CD4-positive, alpha-beta T cell (primary cell): ENCODE data around the gene ENTPD7. TPM values are rescaled to one million over a fixed set of nuclear protein-coding genes. Genes with fewer than 3 reads are reported as not detected.

ENCODE experiments used
- ATAC-seq: fragments of 200-7000 bp; cut with Tn5 transposase; one replicate; pipeline ENCODE4 v1.10.0; 2022; ENCODE audit warnings: mild to moderate bottlenecking; ENCODE audit not compliant: poor library complexity
- CTCF ChIA-PET: fragments of 350-600 bp; sonication (Branson Sonifier 250); formaldehyde crosslinking; loops from one replicate; lab custom pipeline; 2021; ENCODE audit warnings: antibody characterized with exemption, inconsistent platforms; lab: Charles Lee
- POLR2A ChIA-PET: fragments of 350-600 bp; sonication (Branson Sonifier 250); formaldehyde crosslinking; loops from one replicate; lab custom pipeline; 2021; ENCODE audit warnings: antibody characterized with exemption, inconsistent platforms; lab: Charles Lee
- DNase-seq, 14 experiments: peaks; one replicate each; pipeline ENCODE4 v3.0.0-alpha.2; 2013 to 2020; ENCODE audit warnings: mixed read lengths in 2 of 14
- H3K27ac ChIP-seq, 2 donors: one replicate each; pipeline versions ENCODE4 v1.5.1 to v1.7.0; 2013; ENCODE audit warnings: low read length in 2 of 2, low read depth in 1 of 2, mild to moderate bottlenecking in 1 of 2
- H3K27me3 ChIP-seq, 2 experiments: 1 replicate in 1 of 2; 2 replicates in 1 of 2; pipeline versions ENCODE4 v1.6.1 to v1.7.0; 2013; ENCODE audit warnings: low read length in 2 of 2, control low read depth in 1 of 2, mild to moderate bottlenecking in 1 of 2, moderate library complexity in 1 of 2; ENCODE audit not compliant: insufficient read depth in 2 of 2, control insufficient read depth in 1 of 2
- H3K36me3 ChIP-seq: one replicate; pipeline ENCODE4 v1.6.1; 2013; ENCODE audit warnings: low read length, control low read depth; ENCODE audit not compliant: insufficient read depth
- H3K4me1 ChIP-seq: one replicate; pipeline ENCODE4 v1.6.1; 2013; ENCODE audit warnings: low read length, control low read depth; ENCODE audit not compliant: insufficient read depth
- H3K4me3 ChIP-seq: one replicate; pipeline ENCODE4 v1.5.1; 2013; ENCODE audit warnings: mild to moderate bottlenecking, low read length, moderate library complexity
- H3K9me3 ChIP-seq, 2 experiments: 1 replicate in 1 of 2; 2 replicates in 1 of 2; pipeline versions ENCODE4 v1.6.1 to v1.7.0; 2013; ENCODE audit warnings: low read length in 2 of 2, mild to moderate bottlenecking in 2 of 2, control low read depth in 1 of 2, moderate library complexity in 1 of 2; ENCODE audit not compliant: control insufficient read depth in 1 of 2, insufficient read depth in 1 of 2
- H3K27ac Mint-ChIP-seq: one replicate; pipeline ENCODE4 v1.8.0; 2020; ENCODE audit warnings: mixed read lengths
- H3K27me3 Mint-ChIP-seq: one replicate; pipeline ENCODE4 v1.8.0; 2021; ENCODE audit warnings: mixed read lengths
- H3K36me3 Mint-ChIP-seq: one replicate; pipeline ENCODE4 v1.8.0; 2021; ENCODE audit warnings: low read depth, mixed read lengths
- H3K4me1 Mint-ChIP-seq: one replicate; pipeline ENCODE4 v1.8.0; 2021; ENCODE audit warnings: low read depth, mixed read lengths
- H3K4me3 Mint-ChIP-seq: one replicate; pipeline ENCODE4 v1.8.0; 2020; ENCODE audit warnings: mild to moderate bottlenecking, mixed read lengths
- H3K9me3 Mint-ChIP-seq: one replicate; pipeline ENCODE4 v1.8.0; 2020; ENCODE audit warnings: mixed read lengths
- intact Hi-C, 2 experiments: fragments of 100-400 bp; cut with DNase I in 1 of 2; cut with micrococcal nuclease in 1 of 2; formaldehyde crosslinking; loops; one replicate each; pipeline versions ENCODE4 v1.15.1 to v1.9.0; 2023 to 2025; cut with DNase I, micrococcal nuclease
- total RNA-seq, 174 experiments: library from RNA in 2 of 174; stranded (reverse) in 2 of 174; gene quantifications; one replicate each; pipeline ENCODE4 v1.2.3 and lab custom pipeline; 2021 to 2026
- TF ChIP-seq, protein P1 (sequence below): fragments of 200-600 bp; IDR thresholded peaks from one replicate; pipeline ENCODE4 v1.8.0; 2022; ENCODE audit warnings: antibody characterized with exemption, mild to moderate bottlenecking

The ENTPD7 gene
- total RNA-seq, 2 experiments from 2014 or later = 1.1 to 1.4 TPM

DNA sequence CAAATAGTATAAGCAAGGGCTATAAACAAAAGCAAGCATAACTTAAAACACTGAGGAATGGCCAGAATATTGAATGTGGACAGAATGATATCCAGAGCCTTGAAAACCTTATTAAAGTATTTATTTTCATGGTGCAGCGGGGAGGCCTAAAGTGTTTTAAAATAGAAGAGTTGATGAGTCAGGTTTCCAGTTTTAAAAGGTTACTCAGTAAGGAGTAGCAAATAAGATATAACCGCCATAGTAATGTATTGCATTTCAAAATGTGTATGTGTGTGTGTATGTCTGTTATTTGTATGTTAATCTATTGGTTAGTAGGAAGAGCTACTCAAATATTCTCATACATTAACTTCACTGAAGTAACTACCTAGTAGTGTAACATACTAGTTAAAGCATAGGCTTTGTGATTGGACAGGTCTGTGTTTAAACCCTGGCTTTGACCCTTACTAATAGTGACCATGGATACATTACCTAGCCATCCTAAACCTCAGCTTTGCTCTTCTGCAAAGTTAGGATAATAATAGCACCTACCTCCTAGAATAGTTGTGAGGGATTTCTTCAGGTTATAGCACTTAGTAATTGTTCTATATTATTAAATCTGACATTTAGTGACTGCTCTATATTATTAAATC is 89.6 kb downstream of the ENTPD7 start:
- POLR2A ChIA-PET = interaction anchor here (1.1 kb wide), 1 partner anchor 90 kb away, joined by 3 read pairs; the partner anchor contains the start of gene ENTPD7
- Histone ChIP-seq H3K9me3 (no peaks in the 10 kb centered on the region), H3K27me3 (no peaks in the 10 kb centered on the region), H3K4me1 (no peaks in the 10 kb centered on the region), H3K27ac (no peak overlapping the region), H3K4me3 (no peak overlapping the region), H3K36me3 (peaks cover 91% of the 10 kb centered on the region)
- CTCF ChIA-PET = no interaction called here
- Mint-ChIP-seq H3K27ac (no peak overlapping the region), H3K9me3 (no peaks in the 10 kb centered on the region), H3K27me3 (no peaks in the 10 kb centered on the region), H3K4me1 (peaks cover 5% of the 10 kb centered on the region), H3K4me3 (no peak overlapping the region), H3K36me3 (peaks cover 92% of the 10 kb centered on the region)
- intact Hi-C loops = no loop called here
- ATAC-seq (no peak), DNase-seq (no peak)
- TF ChIP-seq, protein P1, sequence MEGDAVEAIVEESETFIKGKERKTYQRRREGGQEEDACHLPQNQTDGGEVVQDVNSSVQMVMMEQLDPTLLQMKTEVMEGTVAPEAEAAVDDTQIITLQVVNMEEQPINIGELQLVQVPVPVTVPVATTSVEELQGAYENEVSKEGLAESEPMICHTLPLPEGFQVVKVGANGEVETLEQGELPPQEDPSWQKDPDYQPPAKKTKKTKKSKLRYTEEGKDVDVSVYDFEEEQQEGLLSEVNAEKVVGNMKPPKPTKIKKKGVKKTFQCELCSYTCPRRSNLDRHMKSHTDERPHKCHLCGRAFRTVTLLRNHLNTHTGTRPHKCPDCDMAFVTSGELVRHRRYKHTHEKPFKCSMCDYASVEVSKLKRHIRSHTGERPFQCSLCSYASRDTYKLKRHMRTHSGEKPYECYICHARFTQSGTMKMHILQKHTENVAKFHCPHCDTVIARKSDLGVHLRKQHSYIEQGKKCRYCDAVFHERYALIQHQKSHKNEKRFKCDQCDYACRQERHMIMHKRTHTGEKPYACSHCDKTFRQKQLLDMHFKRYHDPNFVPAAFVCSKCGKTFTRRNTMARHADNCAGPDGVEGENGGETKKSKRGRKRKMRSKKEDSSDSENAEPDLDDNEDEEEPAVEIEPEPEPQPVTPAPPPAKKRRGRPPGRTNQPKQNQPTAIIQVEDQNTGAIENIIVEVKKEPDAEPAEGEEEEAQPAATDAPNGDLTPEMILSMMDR = no peak

DNA sequence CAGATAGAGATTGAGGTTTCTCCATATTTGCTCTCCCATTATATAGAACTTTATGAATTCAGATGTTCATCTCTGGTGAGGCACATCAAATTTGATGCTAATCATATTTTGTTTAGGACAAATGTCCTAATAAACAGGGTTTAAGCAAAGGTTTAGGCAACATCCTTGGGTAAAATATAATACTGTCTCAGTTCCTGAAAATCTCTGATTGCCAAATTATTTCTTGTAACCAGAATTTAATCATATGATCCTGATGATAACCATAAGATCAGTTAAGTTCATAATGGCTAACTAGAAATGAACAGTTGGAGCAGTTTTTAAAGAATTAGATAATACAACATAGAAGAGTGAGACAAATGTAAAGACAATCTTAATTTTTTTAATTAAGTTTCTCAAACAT is 91.3 kb downstream of the ENTPD7 start:
- POLR2A ChIA-PET = no interaction called here
- no peaks in the 10 kb centered on the region for H3K9me3 Mint-ChIP-seq
- H3K4me3 Mint-ChIP-seq = no peak overlapping the region
- no peaks in the 10 kb centered on the region for H3K9me3 ChIP-seq
- H3K27ac Mint-ChIP-seq = no peak overlapping the region
- CTCF ChIA-PET = no interaction called here
- H3K4me1 ChIP-seq = no peaks in the 10 kb centered on the region
- intact Hi-C loops = no loop called here
- peaks cover 93% of the 10 kb centered on the region for H3K36me3 ChIP-seq
- no peak for ATAC-seq
- peaks cover 92% of the 10 kb centered on the region for H3K36me3 Mint-ChIP-seq
- no peaks in the 10 kb centered on the region for H3K27me3 Mint-ChIP-seq
- H3K4me3 ChIP-seq = no peak overlapping the region
- TF ChIP-seq, protein P1 = no peak
- peaks cover 5% of the 10 kb centered on the region for H3K4me1 Mint-ChIP-seq
- H3K27ac ChIP-seq = no peak overlapping the region
- no peak for DNase-seq
- no peaks in the 10 kb centered on the region for H3K27me3 ChIP-seq

DNA sequence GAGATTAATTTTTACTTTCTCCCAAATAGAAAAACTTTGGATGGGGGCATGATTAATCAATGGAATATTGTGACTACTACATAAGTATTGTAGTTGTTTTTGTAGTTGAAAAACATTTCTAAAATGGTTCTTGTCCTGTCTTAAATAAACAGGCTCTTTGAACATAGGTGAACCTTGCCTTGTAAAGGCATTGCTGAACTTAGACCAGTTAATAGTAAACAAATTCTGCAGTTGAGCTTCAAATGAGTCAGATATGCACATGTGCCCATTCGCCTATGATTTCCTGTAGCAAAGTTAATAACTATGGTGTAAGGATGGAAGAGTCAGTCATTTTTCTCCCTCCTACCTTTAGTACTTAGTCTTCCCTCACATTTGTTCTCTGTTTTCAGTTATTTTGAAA is 95.4 kb downstream of the ENTPD7 start:
- Mint-ChIP-seq H3K4me3 (no peak overlapping the region), H3K36me3 (peaks cover 95% of the 10 kb centered on the region), H3K4me1 (no peaks in the 10 kb centered on the region), H3K27ac (no peak overlapping the region), H3K27me3 (no peaks in the 10 kb centered on the region), H3K9me3 (no peaks in the 10 kb centered on the region)
- ChIA-PET CTCF (no interaction called here), POLR2A (no interaction called here)
- DNase-seq = no peak
- TF ChIP-seq, protein P1 = no peak
- no peak overlapping the region for H3K4me3 ChIP-seq
- no peak for ATAC-seq
- no peaks in the 10 kb centered on the region for H3K9me3 ChIP-seq
- no peak overlapping the region for H3K27ac ChIP-seq
- H3K36me3 ChIP-seq = peaks cover 88% of the 10 kb centered on the region
- H3K4me1 ChIP-seq = no peaks in the 10 kb centered on the region
- no peaks in the 10 kb centered on the region for H3K27me3 ChIP-seq
- intact Hi-C loops = no loop called here

Other genes with a start within 250 kb of the ENTPD7 start
- gene GOT1, start 228.9 kb upstream of the ENTPD7 start, total RNA-seq = 1 to 10 TPM; 3.5 to 5.7 TPM
- gene NKX2-3, start 126.6 kb upstream of the ENTPD7 start, total RNA-seq = not detected
- 100 to 1,000 TPM; 112 to 113 TPM for gene SLC25A28, start 39.1 kb upstream of the ENTPD7 start, total RNA-seq
- 1 to 10 TPM; 7.7 to 7.9 TPM for gene COX15, start 72.6 kb downstream of the ENTPD7 start, total RNA-seq
- gene CUTC, start 72.7 kb downstream of the ENTPD7 start, total RNA-seq = 10 to 100 TPM; 14.1 to 16.0 TPM
- gene ABCC2, start 123.1 kb downstream of the ENTPD7 start, total RNA-seq = 1 to 10 TPM; 3.0 to 3.4 TPM